Hepatocyte (in vitro differentiated cells): ENCODE results near the gene FLRT1.

Experiments used
- CTCF ChIP-seq: fragments of 200-600 bp; sonication (generic); IDR thresholded peaks from 2 replicates; pipeline ENCODE4 v1.5.1; 2016; ENCODE audit warnings: antibody characterized with exemption, mild to moderate bottlenecking; ENCODE audit not compliant: poor library complexity
- EZH2 ChIP-seq: fragments of 200-600 bp; sonication (generic); IDR thresholded peaks from 2 replicates; pipeline ENCODE4 v1.6.1; 2016; ENCODE audit warnings: antibody characterized with exemption, mild to moderate bottlenecking, borderline replicate concordance
- EZH2phosphoT487 ChIP-seq: fragments of 200-600 bp; sonication (generic); IDR thresholded peaks from one replicate; pipeline ENCODE4 v1.6.1; 2018; ENCODE audit warnings: antibody characterized with exemption, mild to moderate bottlenecking, low read depth, moderate library complexity; ENCODE audit not compliant: unreplicated experiment, severe bottlenecking

DNA sequence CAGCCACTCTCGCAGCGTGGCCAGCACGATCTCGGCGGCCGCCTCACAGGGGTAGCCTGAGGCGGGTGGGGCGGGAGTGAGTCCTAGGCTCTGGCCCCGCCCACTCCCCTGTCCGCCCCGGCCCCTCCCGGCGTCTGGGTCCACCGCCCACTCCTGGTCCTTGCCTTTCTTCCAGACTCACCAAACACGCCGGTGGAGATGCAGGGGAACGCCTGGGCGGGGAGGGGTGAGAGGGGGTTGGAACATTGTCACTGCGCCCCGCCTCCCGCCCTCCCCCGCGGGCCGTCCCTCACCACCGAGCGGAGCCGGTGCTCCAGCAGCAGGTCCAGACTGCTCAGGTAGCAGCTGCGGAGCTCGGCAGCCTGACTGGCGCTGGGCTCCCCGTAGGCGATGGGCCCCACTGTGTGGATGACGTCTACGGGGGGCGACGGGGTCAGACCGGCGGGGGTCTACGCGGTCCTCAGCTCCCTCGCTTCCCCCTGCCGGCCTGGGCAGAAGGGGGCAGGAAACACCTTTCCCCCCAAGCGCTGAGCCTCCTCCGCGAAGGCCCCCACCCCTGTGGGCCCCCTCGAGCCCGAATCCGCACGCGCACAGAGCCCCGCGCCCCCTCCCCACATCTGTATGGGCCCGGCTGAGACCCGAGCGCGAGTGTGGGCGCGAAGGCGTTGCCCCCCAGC lies 36.2 kb upstream of the FLRT1 start:
- TF ChIP-seq CTCF = no peak
- TF ChIP-seq EZH2phosphoT487 = no peak
- TF ChIP-seq EZH2 = no peak
